Subcutaneous abdominal adipose tissue (tissue), 5 donors: ENCODE measurements around the gene STEAP1B.
"Not testable (repeated sequence)": the region's sequence is repeated elsewhere in the genome, so short reads cannot be mapped to it uniquely, and the experiment has no call there.

Source experiments
- H3K27ac ChIP-seq: one replicate; pipeline ENCODE4 v1.7.0; 2013; ENCODE audit warnings: low read depth, mild to moderate bottlenecking, inconsistent platforms, low read length, moderate library complexity
- H3K27me3 ChIP-seq, 5 donors: one replicate each; pipeline ENCODE4 v1.7.0; 2013; ENCODE audit warnings: low read length in 5 of 5, inconsistent platforms in 1 of 5; ENCODE audit not compliant: control insufficient read depth in 5 of 5, insufficient read depth in 4 of 5
- H3K36me3 ChIP-seq, 5 donors: one replicate each; pipeline ENCODE4 v1.7.0; 2013; ENCODE audit warnings: low read length in 5 of 5; ENCODE audit not compliant: control insufficient read depth in 5 of 5, insufficient read depth in 5 of 5
- H3K4me1 ChIP-seq, 5 donors: one replicate each; pipeline ENCODE4 v1.7.0; 2013; ENCODE audit warnings: low read length in 5 of 5, mild to moderate bottlenecking in 3 of 5, moderate library complexity in 1 of 5; ENCODE audit not compliant: control insufficient read depth in 5 of 5, insufficient read depth in 5 of 5
- H3K4me3 ChIP-seq, 5 donors: one replicate each; pipeline ENCODE4 v1.7.0; 2013; ENCODE audit warnings: low read length in 5 of 5, low read depth in 1 of 5
- H3K9ac ChIP-seq, 5 donors: one replicate each; pipeline ENCODE4 v1.7.0; 2013; ENCODE audit warnings: low read length in 5 of 5, mild to moderate bottlenecking in 4 of 5, moderate library complexity in 3 of 5
- H3K9me3 ChIP-seq, 5 donors: one replicate each; pipeline ENCODE4 v1.7.0; 2013; ENCODE audit warnings: low read length in 5 of 5; ENCODE audit not compliant: control insufficient read depth in 5 of 5
- donor health status: healthy.
- donor health status: healthy.
- donor health status: healthy.
- donor health status: healthy.
- donor health status: healthy.

Gene STEAP1B

GRCh38 chr7:22528537-22528936 lies 28.5 kb upstream of the STEAP1B start:
- not testable (repeated sequence) for H3K36me3 ChIP-seq, H3K9me3 ChIP-seq, H3K27me3 ChIP-seq, H3K4me3 ChIP-seq, H3K27ac ChIP-seq, H3K9ac ChIP-seq, H3K4me1 ChIP-seq

GRCh38 chr7:22524353-22524947 lies 24.5 kb upstream of the STEAP1B start:
- not testable (repeated sequence) for H3K4me3 ChIP-seq, H3K9ac ChIP-seq, H3K4me1 ChIP-seq, H3K27ac ChIP-seq, H3K36me3 ChIP-seq, H3K9me3 ChIP-seq, H3K27me3 ChIP-seq

- H3K4me3 ChIP-seq, H3K27me3 ChIP-seq, H3K9me3 ChIP-seq, H3K36me3 ChIP-seq, H3K9ac ChIP-seq, H3K27ac ChIP-seq, H3K4me1 ChIP-seq: not testable (repeated sequence)
Measured at GRCh38 chr7:22523478-22524352, 23.7 kb upstream of the STEAP1B start.

GRCh38 chr7:22519560-22519959 lies 19.6 kb upstream of the STEAP1B start:
- H3K9me3 ChIP-seq, H3K27me3 ChIP-seq, H3K36me3 ChIP-seq, H3K27ac ChIP-seq, H3K9ac ChIP-seq, H3K4me3 ChIP-seq, H3K4me1 ChIP-seq: not testable (repeated sequence)

GRCh38 chr7:22516950-22517349 lies 17.0 kb upstream of the STEAP1B start:
- not testable (repeated sequence) for H3K27ac ChIP-seq, H3K9ac ChIP-seq, H3K4me3 ChIP-seq, H3K4me1 ChIP-seq, H3K9me3 ChIP-seq, H3K27me3 ChIP-seq, H3K36me3 ChIP-seq

- not testable (repeated sequence) for H3K9ac ChIP-seq, H3K9me3 ChIP-seq, H3K27me3 ChIP-seq, H3K27ac ChIP-seq, H3K4me1 ChIP-seq, H3K4me3 ChIP-seq, H3K36me3 ChIP-seq
Measured at GRCh38 chr7:22514963-22515362, 15.0 kb upstream of the STEAP1B start.

- not testable (repeated sequence) for H3K9me3 ChIP-seq, H3K36me3 ChIP-seq
Measured at GRCh38 chr7:22507320-22507719, 7.3 kb upstream of the STEAP1B start.

GRCh38 chr7:22506316-22507020 lies 6.5 kb upstream of the STEAP1B start:
- H3K27ac ChIP-seq, H3K9me3 ChIP-seq, H3K36me3 ChIP-seq, H3K4me1 ChIP-seq, H3K4me3 ChIP-seq, H3K9ac ChIP-seq, H3K27me3 ChIP-seq: not testable (repeated sequence)

More at GRCh38 chr7:22507320-22507719, 7.3 kb upstream of the STEAP1B start:
- not testable (repeated sequence) for H3K4me3 ChIP-seq, H3K9ac ChIP-seq, H3K27ac ChIP-seq, H3K27me3 ChIP-seq, H3K4me1 ChIP-seq

GRCh38 chr7:22504519-22504918 lies 4.5 kb upstream of the STEAP1B start:
- H3K9me3 ChIP-seq, H3K4me3 ChIP-seq, H3K9ac ChIP-seq, H3K27me3 ChIP-seq, H3K4me1 ChIP-seq, H3K27ac ChIP-seq, H3K36me3 ChIP-seq: not testable (repeated sequence)

- H3K27ac ChIP-seq, H3K9me3 ChIP-seq, H3K9ac ChIP-seq, H3K4me3 ChIP-seq, H3K27me3 ChIP-seq, H3K36me3 ChIP-seq, H3K4me1 ChIP-seq: not testable (repeated sequence)
Measured at GRCh38 chr7:22502104-22502503, 2.1 kb upstream of the STEAP1B start.
